HG02938 (cell line): Measurements from ENCODE around the gene GMPS.
A peak's percentile ranks its signal among the peaks of the same experiment; 100 is the strongest.
"Not testable (repeated sequence)": the region's sequence is repeated elsewhere in the genome, so short reads cannot be mapped to it uniquely, and the experiment has no call there.

Experiments used
- ATAC-seq: cut with Tn5 transposase; IDR thresholded peaks from one replicate; pipeline ENCODE4 v1.9.1; 2021; ENCODE audit warnings: mild to moderate bottlenecking, moderate library complexity; ENCODE audit not compliant: unreplicated experiment

Gene GMPS

DNA sequence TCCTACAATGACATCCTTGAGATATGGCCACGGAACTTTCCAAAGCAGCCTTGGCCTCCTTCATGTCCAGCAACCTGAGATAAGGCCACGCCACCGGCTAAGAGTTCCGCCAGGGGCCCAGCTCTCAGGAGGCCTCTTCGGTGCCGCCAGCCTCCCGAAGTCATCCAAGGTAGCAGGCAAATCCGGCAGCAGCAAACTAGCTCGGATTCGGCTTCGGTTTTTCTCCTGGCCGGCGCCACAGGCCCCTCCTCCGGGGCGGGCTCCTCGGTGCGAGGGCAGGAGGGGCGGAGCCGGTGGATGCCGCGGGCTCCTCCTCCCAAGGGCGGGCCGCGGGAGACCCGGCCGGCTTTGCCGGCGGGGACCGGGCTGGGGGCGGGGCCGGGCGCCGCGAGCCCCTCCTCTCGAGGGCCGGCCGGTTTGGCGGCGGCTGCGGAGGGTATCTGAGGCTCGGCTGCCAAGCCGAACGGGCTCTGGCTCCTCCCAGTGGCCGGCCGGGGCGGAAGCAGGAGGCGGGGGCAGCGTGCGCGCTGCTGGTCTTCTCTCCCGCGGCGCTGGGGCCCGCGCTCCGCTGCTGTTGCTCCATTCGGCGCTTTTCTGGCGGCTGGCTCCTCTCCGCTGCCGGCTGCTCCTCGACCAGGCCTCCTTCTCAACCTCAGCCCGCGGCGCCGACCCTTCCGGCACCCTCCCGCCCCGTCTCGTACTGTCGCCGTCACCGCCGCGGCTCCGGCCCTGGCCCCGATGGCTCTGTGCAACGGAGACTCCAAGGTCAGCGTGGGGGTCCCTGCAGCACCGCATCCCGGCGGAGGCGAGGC lies at the start of gene GMPS:
TSS of gene GMPS (plus strand) at position 518 of the 812 bp plus-strand sequence. CDS start at position 739, 221 bp downstream.
- ATAC-seq = peak; percentile 82

DNA sequence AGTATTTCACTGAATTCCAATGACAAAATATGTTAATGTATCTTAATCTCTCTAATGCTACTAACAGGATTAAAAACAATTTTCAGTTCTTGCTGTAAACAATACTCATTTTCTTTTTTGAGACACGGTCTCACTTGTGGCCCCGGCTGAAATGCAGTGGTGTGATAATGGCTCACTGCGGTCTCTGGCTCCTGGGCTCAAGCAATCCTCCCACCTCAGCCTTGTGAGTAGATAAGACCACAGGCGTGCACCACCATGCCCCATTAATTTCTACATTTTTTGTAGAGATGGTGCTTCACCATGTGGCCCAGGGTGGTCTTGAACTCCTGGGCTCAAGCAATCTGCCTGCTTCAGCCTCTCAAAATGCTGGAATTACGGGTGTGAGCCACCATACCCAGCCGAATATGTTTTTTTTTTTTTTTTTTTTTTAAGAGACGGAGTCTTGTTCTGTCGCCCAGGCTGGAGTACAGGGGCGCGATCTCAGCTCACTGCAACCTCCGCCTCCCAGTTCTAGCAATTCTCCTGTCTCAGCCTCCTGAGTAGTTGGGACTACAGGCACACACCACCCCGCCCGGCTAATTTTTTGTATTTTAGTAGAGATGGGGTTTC lies 41.9 kb upstream of the GMPS start:
- not testable (repeated sequence) for ATAC-seq

DNA sequence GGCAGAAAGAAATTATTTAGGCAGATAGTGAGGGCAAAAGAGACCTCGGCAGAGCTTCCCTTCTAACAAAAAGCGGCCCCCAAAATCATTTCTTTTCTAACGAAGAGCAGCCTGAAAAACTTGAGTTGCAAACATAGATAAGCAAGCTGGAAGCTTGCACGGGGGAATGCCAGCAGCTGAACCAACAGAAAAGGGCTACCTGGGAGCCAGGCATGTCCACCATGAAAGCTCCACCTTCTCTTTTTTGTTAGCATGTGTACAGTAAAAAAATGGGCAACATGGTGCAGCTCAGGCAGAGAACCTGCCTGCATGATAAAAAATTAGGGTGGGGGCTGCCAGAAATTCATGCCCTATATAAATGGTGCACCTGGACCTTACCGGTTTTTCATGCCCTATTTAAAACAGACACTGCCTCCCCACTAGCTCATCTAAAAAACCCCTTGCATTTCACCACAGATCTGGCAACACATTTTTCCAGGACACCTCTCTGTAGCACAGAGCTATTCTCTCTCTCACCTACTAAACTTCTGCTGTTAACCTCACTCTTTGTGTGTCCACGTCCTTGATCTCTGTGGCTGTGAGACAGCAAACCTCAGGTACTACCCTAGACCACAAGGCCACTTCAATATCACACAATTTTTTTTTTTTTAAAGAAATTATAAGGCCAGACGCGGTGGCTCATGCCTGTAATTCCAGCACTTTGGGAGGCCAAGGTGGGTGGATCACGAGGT lies 34.9 kb upstream of the GMPS start:
- no peak for ATAC-seq

GRCh38 chr3:155843569-155843968 lies 26.9 kb upstream of the GMPS start:
- ATAC-seq = no peak

GRCh38 chr3:155846119-155846518 lies 24.3 kb upstream of the GMPS start:
- no peak for ATAC-seq

GRCh38 chr3:155847993-155848392 lies 22.5 kb upstream of the GMPS start:
- no peak for ATAC-seq

DNA sequence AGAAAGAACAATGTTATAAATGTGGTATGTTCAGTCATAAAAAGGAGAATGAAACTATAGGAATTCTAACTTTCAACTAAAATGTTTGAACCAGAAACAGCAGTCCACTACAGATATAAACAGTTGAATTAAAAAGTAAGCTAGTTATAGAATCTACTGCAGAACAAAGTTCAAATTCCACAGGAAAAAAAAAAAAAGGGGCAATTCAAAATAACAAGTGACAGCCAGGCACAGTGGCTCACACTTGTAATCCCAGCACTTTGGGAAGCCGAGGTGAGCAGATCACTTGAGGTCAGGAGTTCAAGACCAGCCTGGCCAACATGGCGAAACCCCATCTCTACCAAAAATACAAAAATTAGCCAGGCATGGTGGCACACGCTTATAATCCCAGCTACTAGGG lies 21.0 kb upstream of the GMPS start:
- not testable (repeated sequence) for ATAC-seq

GRCh38 chr3:155852341-155852740 lies 18.1 kb upstream of the GMPS start:
- ATAC-seq = no peak

- peak; percentile 11 for ATAC-seq
Measured at GRCh38 chr3:155853214-155854140, 17.0 kb upstream of the GMPS start.

GRCh38 chr3:155854141-155854940 lies 16.1 kb upstream of the GMPS start, which contains the start of gene SLC33A1:
Gene SLC33A1, minus strand, starts transcription at chr3:155854427. Its CDS starts 430 bp downstream, at chr3:155853997.
- peak; percentile 94 for ATAC-seq

GRCh38 chr3:155859859-155860258 lies 10.6 kb upstream of the GMPS start:
- peak; percentile 50 for ATAC-seq

- ATAC-seq = not testable (repeated sequence)
Measured at GRCh38 chr3:155860424-155860823, 10.0 kb upstream of the GMPS start.

DNA sequence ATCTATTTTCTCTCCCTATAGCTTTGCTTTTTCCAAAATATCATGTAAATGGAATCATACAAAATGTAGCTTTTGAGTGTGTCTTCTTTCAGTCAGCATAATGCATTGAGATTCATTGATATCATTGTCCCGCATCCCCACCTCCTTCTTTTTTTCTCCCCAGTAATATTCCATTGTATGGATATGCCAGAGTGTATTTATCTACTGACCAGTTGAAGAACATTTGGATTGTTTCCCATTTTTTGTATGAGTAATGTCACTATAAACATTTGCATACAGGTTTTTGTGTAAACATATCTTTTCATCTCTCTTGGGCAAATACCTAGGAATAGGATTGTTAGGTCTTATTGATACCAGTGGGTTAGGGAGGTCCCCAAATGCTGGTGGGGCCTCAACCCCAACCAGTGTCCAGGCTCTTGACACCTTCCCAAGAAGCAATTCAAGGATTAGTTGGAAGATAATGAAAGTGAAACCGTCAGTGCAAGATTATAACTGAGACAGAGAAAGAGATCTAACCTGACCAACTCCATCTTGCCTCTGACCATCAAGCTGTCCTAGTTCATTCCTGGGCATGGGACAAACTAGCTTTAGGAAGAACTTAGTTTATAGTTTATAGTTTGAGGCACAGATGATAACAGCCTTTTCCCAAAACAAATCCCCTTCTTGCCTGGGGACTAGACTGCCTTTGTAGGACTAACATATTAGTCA lies 8.8 kb upstream of the GMPS start:
- no peak for ATAC-seq

GRCh38 chr3:155862290-155862982 lies 8.0 kb upstream of the GMPS start:
- ATAC-seq = not testable (repeated sequence)

- no peak for ATAC-seq
Measured at GRCh38 chr3:155863072-155863784, 7.2 kb upstream of the GMPS start.

DNA sequence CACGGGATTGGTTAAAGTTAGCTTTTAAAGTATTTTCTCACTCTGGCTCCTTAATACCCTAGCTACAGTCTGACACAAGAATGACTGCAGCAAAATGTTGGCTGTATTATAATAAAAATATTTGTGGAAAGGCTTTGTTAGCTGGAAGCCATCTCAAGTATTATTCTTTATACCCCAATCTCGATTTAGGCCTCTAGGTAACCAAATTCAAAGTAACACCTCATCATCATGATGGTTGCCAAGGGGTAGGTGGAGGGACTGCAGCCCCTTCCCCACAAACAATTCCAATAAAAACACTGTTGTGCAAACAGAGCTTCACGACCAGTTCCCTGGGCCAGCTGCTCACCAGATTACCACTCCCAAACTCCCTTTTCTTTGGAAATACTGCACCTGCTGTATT lies 759 bp upstream of the GMPS start:
- ATAC-seq = peak; percentile 1

- ATAC-seq = peak; percentile 30
Measured at GRCh38 chr3:155870945-155871745, 695 bp downstream of the GMPS start.
